ENCODE measurements around the gene TBX6.

DNA sequence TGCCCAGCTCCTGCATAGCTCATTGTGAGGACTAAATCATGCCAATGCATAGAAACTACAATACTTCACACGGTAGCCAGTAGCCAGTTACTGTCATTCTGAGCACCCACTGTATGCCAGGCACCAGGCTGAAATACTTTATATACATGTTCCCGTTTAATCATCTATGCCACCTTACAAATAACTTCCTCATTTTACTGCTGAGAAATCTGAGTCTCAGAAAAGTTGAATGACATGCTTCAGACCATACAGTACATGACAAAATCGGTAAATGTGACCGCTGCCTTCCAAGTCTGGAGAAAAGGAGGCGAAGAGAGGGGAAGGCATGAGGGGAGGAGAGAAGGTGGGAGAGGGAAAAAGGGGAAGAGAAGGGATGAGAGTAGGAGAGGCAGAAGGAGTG is 51.5 kb downstream of the TBX6 start:
- TF ChIP-seq, protein P1, sequence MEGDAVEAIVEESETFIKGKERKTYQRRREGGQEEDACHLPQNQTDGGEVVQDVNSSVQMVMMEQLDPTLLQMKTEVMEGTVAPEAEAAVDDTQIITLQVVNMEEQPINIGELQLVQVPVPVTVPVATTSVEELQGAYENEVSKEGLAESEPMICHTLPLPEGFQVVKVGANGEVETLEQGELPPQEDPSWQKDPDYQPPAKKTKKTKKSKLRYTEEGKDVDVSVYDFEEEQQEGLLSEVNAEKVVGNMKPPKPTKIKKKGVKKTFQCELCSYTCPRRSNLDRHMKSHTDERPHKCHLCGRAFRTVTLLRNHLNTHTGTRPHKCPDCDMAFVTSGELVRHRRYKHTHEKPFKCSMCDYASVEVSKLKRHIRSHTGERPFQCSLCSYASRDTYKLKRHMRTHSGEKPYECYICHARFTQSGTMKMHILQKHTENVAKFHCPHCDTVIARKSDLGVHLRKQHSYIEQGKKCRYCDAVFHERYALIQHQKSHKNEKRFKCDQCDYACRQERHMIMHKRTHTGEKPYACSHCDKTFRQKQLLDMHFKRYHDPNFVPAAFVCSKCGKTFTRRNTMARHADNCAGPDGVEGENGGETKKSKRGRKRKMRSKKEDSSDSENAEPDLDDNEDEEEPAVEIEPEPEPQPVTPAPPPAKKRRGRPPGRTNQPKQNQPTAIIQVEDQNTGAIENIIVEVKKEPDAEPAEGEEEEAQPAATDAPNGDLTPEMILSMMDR (conservative IDR thresholded peaks at IDR 0.05; ENCODE audit: low read depth, low read length) = no peak
- no peak for TF ChIP-seq EZH2 (IDR thresholded peaks at IDR 0.05; ENCODE audit: borderline replicate concordance, low read depth, low read length, poor library complexity, severe bottlenecking)

Measured in A673 (cell line).